ENCODE data around the gene TSFM.
A peak's percentile ranks its signal among the peaks of the same experiment; 100 is the strongest.

GRCh38 chr12:57846577-57847319 lies 64.2 kb downstream of the TSFM start, which contains the start of gene CTDSP2:
- TF ChIP-seq CTCF (IDR thresholded peaks at IDR 0.05), result peak in 1 of 5 experiments; percentile 26
- peak; percentile 86 to 95 (median 90) for TF ChIP-seq POLR2AphosphoS5 (IDR thresholded peaks at IDR 0.05)
- TF ChIP-seq POLR2A (IDR thresholded peaks at IDR 0.05), result peak; percentile 82
- TF ChIP-seq EP300 (IDR thresholded peaks at IDR 0.05; ENCODE audit: low read depth), result no peak
